ENCODE data around the gene MCM5.
"Not testable (repeated sequence)": the region's sequence is repeated elsewhere in the genome, so short reads cannot be mapped to it uniquely, and the experiment has no call there.

The MCM5 gene

DNA sequence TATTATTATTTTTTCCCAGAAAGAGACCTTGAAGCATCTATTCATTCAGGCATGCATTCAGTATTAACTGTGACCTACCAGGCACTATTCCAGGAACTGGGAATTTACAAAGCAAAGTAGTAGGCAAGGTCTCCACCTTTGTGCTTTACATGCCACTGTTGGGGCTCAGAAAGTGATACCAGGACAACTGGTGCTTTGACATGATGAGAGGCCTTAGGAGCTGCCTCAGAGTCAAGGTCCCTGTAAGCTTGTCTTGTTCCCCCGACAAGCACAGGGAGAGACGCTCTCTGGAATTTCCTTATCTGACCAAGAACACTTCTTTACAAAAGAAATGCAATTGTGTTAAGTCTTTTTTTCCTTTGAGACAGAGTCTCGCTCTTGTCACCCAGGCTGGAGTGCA, 21.3 kb upstream of the MCM5 start:
- DNase-seq (ENCODE audit: low read depth in 2 of 2, low spot score in 1 of 2): no peak

- no peak for DNase-seq (ENCODE audit: low read depth in 2 of 2, low spot score in 1 of 2)
Measured at GRCh38 chr22:35379146-35379993, 20.6 kb upstream of the MCM5 start.

GRCh38 chr22:35380013-35380412, 19.9 kb upstream of the MCM5 start:
- DNase-seq (ENCODE audit: low read depth in 2 of 2, low spot score in 1 of 2): no peak

DNA sequence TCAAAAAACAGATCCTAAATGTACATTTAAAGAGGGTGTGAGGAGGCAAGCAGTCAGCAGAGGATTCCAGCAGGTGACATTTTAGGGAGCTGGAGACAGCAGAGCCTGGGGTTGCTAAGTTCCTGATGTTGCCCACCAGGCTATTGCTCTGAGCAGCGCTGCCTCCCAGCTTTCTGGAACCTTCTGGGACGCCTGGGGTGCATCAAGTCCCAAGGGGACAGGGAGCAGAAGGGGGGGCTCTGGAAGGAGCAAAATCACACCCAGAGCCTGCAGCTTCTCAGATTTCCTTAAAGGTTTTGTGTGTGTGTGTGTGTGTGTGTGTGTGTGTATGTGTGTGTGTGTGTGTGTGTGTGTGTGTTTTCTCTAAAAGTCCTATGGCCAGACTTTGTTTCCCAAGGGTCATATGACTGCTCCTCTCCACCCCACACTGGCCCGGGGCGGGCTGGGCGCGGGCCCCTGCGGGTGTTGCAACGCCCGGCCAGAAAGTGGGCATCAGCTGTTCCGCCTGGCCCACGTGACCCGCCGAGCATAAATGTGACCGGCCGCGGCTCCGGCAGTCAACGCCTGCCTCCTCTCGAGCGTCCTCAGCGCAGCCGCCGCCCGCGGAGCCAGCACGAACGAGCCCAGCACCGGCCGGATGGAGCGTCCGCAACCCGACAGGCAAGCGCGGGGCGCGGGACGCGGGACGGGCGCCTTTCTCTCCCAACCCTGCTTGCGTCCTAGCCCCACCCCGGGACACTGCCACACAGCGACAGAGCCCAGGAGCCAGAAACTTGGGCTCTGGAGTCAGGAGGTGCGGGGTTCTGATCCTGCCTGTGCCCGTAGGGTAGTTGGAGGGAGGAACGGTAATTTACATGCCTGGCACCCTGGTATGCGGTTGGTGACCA, 19.2 kb upstream of the MCM5 start, which contains the start of gene HMOX1:
TSS of gene HMOX1 (plus strand) at position 560 of the 887 bp plus-strand sequence. CDS start at position 638, 78 bp downstream.
- peak in 1 of 2 donors; percentile 21 for DNase-seq (ENCODE audit: low read depth in 2 of 2, low spot score in 1 of 2)

DNA sequence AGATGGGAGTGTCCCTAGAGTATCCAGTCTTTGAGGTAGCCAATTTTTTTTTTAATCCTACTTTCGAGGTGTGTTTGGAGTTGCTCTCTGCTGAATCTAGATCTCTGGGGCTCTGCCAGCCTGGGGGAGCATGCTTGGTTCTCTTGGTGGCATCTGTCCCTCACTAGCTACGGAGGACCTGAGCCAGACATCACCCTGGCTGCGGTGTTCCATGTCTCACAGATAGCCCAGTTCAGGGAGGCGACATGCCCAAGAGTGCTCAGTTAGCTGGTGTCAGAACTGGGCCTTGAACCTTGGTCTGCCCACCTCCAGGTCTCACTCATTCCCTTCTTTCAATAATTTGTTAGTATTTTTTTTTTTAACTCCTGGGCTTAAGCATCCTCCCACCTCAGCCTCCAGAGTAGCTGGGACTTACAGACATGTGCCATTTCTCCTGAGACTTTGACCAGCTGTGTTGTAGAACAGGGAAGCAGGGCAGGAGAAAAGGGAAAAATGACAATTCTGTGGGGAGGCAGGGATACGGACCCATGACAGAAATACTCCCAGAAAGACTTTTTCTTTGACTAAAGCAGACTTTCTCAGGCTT, 18.4 kb upstream of the MCM5 start:
- no peak for DNase-seq (ENCODE audit: low read depth in 2 of 2, low spot score in 1 of 2)

DNA sequence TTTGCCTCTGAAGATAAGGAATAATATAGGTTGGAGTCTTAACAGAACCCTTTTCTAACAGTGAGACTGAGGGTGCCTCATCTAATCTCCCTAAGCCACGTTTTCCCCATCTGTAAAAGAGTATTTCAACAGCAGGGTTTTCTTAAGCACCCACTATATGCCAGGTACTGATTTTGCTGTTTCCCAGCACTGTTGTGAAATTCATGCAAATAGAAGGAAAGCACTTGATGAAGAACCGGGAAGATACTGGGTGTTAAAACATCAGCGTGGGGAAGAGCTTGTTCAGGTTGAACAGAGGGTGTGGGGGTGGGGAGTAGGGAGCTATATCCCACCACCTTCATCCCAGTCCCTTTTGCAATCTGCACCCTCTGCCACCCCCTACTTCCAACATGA, 16.3 kb upstream of the MCM5 start:
- no peak for DNase-seq (ENCODE audit: low read depth in 2 of 2, low spot score in 1 of 2)

- DNase-seq (ENCODE audit: low read depth in 2 of 2, low spot score in 1 of 2): no peak
Measured at GRCh38 chr22:35384527-35384926, 15.4 kb upstream of the MCM5 start.

GRCh38 chr22:35384975-35385588, 14.9 kb upstream of the MCM5 start:
- no peak for DNase-seq (ENCODE audit: low read depth in 2 of 2, low spot score in 1 of 2)

DNA sequence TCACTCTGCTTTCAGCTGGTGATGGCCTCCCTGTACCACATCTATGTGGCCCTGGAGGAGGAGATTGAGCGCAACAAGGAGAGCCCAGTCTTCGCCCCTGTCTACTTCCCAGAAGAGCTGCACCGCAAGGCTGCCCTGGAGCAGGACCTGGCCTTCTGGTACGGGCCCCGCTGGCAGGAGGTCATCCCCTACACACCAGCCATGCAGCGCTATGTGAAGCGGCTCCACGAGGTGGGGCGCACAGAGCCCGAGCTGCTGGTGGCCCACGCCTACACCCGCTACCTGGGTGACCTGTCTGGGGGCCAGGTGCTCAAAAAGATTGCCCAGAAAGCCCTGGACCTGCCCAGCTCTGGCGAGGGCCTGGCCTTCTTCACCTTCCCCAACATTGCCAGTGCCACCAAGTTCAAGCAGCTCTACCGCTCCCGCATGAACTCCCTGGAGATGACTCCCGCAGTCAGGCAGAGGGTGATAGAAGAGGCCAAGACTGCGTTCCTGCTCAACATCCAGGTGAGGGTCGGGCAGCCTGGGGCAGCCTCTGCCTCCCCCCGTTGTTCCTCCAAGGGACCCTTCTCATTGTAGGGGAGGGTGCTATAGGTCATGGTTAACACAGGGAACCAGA, 13.2 kb upstream of the MCM5 start:
- no peak for DNase-seq (ENCODE audit: low read depth in 2 of 2, low spot score in 1 of 2)

GRCh38 chr22:35390933-35391332, 9.0 kb upstream of the MCM5 start:
- DNase-seq (ENCODE audit: low read depth in 2 of 2, low spot score in 1 of 2): no peak

- DNase-seq (ENCODE audit: low read depth in 2 of 2, low spot score in 1 of 2): no peak
Measured at GRCh38 chr22:35392357-35392756, 7.6 kb upstream of the MCM5 start.

DNA sequence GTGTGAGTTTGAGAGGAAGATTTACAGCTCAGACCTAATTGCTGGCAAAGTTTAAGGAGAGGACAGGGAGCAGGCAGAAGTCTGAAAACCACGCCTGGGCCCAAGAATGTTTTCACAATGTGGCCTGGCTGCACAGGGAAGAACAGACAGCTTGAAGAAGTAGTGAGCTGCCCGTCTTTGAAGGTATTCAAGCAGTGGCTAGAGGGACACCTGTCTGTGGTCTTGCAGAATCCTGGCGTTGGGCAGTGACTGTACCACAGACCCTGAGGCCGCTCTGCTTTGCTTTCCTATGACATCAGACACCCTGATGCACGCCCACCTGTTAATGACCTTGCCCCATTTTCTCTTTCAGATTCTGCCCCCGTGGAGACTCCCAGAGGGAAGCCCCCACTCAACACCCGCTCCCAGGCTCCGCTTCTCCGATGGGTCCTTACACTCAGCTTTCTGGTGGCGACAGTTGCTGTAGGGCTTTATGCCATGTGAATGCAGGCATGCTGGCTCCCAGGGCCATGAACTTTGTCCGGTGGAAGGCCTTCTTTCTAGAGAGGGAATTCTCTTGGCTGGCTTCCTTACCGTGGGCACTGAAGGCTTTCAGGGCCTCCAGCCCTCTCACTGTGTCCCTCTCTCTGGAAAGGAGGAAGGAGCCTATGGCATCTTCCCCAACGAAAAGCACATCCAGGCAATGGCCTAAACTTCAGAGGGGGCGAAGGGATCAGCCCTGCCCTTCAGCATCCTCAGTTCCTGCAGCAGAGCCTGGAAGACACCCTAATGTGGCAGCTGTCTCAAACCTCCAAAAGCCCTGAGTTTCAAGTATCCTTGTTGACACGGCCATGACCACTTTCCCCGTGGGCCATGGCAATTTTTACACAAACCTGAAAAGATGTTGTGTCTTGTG, 6.6 kb upstream of the MCM5 start:
- no peak for DNase-seq (ENCODE audit: low read depth in 2 of 2, low spot score in 1 of 2)

DNA sequence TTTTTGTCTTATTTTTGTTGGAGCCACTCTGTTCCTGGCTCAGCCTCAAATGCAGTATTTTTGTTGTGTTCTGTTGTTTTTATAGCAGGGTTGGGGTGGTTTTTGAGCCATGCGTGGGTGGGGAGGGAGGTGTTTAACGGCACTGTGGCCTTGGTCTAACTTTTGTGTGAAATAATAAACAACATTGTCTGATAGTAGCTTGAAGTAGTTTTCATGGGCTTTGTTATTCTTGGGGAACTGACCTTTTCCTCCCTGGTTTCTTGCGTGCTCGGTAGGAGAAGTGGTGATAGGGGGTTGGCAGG, 6.0 kb upstream of the MCM5 start:
- DNase-seq (ENCODE audit: low read depth in 2 of 2, low spot score in 1 of 2): no peak

DNA sequence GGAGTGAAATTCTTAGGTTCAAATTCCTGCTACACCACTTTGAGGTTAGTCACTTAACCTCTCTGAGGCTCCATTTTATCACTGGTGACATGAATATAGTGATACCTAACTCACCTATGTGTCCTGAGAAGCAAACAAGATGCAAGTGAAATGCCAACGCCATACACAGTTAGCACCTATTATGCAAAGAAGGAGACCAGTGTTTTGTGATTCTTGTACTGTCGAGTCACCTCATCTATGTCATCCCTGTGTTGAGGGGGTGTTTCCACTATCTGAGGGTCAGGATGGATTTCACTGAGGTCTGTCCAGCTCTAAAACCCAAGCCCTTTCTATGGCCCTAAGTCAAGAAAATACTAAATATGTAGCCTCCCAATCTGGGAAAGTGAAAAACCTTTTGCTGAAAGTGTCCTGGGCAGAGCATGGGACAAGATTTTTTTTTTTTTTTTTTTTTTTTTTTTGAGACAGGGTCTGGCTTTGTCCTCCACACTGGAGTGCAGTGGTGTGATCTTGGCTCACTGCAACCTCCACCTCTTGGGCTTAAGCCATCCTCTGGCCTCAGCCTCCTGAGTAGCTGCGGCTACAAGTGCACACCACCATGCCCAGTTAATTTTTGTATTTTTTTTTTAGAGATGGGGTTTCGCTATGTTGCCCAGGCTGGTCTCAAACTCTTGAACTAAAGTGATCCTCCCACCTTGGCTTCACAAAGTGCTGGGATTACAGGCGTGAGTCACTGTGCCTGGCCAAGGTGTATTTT, 5.0 kb upstream of the MCM5 start:
- DNase-seq (ENCODE audit: low read depth in 2 of 2, low spot score in 1 of 2): no peak

- DNase-seq (ENCODE audit: low read depth in 2 of 2, low spot score in 1 of 2): not testable (repeated sequence)
Measured at GRCh38 chr22:35396622-35397021, 3.3 kb upstream of the MCM5 start.

DNA sequence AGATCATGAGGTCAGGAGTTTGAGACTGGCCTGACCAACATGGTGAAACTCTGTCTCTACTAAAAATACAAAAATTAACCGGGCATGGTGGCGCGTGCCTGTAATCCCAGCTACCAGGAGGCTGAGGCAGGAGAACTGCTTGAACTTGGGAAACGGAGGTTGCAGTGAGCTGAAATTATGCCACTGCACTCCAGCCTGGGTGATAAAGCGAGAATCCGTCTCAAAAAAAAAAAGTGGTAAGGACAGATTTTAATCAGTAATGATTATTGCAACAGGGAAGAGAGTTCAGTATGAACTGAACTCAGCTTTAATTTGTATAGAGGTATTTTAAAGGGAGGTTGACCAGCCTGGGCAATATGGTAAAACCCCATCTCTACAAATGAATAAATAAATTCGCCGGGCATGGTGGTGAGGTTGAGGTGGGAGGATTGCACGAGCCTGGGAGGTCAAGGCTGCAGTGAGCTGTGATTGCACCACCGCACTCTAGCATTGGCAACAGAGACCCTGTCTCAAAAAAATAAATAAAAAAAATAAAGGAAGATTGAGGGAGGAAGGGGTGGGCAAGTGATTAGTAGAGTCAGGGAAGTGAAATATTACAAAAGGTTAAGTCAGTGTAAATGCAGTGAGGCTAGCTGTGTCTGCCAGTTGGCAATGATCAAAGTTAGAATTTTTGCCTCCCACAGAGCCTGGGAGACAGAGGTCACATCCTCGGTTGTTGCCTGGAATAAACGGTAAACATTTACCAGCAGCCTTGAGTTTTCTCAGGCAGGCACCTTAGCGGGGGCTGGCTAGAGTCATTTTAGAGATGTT, 2.6 kb upstream of the MCM5 start:
- no peak for DNase-seq (ENCODE audit: low read depth in 2 of 2, low spot score in 1 of 2)

DNA sequence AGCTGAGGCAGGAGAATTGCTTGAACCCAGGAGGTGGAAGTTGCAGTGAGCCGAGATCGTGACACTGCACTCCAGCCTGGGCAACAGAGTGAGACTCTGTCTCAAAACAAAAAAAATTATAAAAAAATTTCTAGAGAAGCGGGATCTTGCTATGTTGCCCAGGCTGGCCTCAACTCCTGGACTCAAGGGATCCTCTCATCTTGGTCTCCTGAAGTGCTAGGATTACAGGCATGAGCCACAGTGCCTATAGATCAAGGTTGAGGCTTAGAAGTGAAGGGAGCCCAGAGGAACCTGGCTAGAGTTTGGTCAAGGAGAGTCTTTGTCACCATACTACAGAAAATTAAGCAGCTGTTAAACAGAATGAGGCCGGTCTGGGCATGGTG, 1.4 kb upstream of the MCM5 start:
- no peak for DNase-seq (ENCODE audit: low read depth in 2 of 2, low spot score in 1 of 2)

- no peak for DNase-seq (ENCODE audit: low read depth in 2 of 2, low spot score in 1 of 2)
Measured at GRCh38 chr22:35399114-35399677, 744 bp upstream of the MCM5 start.
